ENCODE data around the gene SLC34A3. TPM values are rescaled to one million over a fixed set of nuclear protein-coding genes. Genes with fewer than 3 reads are reported as not detected.
"Not testable (repeated sequence)": the region's sequence is repeated elsewhere in the genome, so short reads cannot be mapped to it uniquely, and the experiment has no call there.

Gene SLC34A3
- total RNA-seq, 1 experiment from 2014 or later, result not detected

GRCh38 chr9:137236238-137236935, 5.7 kb downstream of the SLC34A3 start:
- peak overlapping the region; percentile 62 for H3K27ac ChIP-seq (ENCODE audit: low read depth, low read length, poor library complexity, severe bottlenecking)
- no peaks in the 10 kb centered on the region for H3K27me3 ChIP-seq (replicated peaks; ENCODE audit: insufficient read depth, low read depth, low read length, poor library complexity)
- no peaks in the 10 kb centered on the region for H3K9me3 ChIP-seq (ENCODE audit: low read depth, low read length, poor library complexity, severe bottlenecking)
- TF ChIP-seq CTCF (conservative IDR thresholded peaks at IDR 0.05; ENCODE audit: low read depth, low read length), result peak; percentile 99
- TF ChIP-seq EZH2 (IDR thresholded peaks at IDR 0.05; ENCODE audit: borderline replicate concordance, low read depth, low read length, poor library complexity, severe bottlenecking), result no peak
- H3K4me3 ChIP-seq (ENCODE audit: low read depth, low read length, poor library complexity, severe bottlenecking), result peak overlapping the region; percentile 16
- peaks cover 17% of the 10 kb centered on the region for H3K4me1 ChIP-seq (ENCODE audit: insufficient read depth, low read length, poor library complexity, severe bottlenecking)
- CTCF ChIA-PET, result interaction anchor here (0.5 to 1.1 kb wide), 27 partner anchors 9 to 446 kb away, joined by 3 to 22 read pairs (median 4); partner anchors contain the start of genes ANAPC2, MAN1B1, NELFB and NPDC1
- DNase-seq (ENCODE audit: low spot score), result peak; percentile 94
- BruUV-seq (replicated peaks), result no TSS peak
- intact Hi-C loops (cut with micrococcal nuclease; ENCODE audit: unreplicated experiment), result loop anchor here (5.0 kb wide), 1 partner anchor 189 kb away; the partner anchor contains the start of gene NPDC1
- POLR2A ChIA-PET (ENCODE audit: low non-redundant PET), result interaction anchor here (0.6 kb wide), 3 partner anchors 9 to 207 kb away, joined by 3 to 7 read pairs (median 7); no protein-coding TSS in a partner anchor
- no peaks in the 10 kb centered on the region for H3K36me3 ChIP-seq (ENCODE audit: insufficient read depth, low read length, poor library complexity, severe bottlenecking)

- no peaks in the 10 kb centered on the region for H3K27me3 ChIP-seq (replicated peaks; ENCODE audit: insufficient read depth, low read depth, low read length, poor library complexity)
- H3K9me3 ChIP-seq (ENCODE audit: low read depth, low read length, poor library complexity, severe bottlenecking), result no peaks in the 10 kb centered on the region
- TF ChIP-seq CTCF (conservative IDR thresholded peaks at IDR 0.05; ENCODE audit: low read depth, low read length), result no peak
- TF ChIP-seq EZH2 (IDR thresholded peaks at IDR 0.05; ENCODE audit: borderline replicate concordance, low read depth, low read length, poor library complexity, severe bottlenecking), result no peak
- H3K4me3 ChIP-seq (ENCODE audit: low read depth, low read length, poor library complexity, severe bottlenecking), result peak overlapping the region; percentile 16
- no TSS peak for BruUV-seq (replicated peaks)
- ChIA-PET POLR2A (ENCODE audit: low non-redundant PET) (interaction anchor here (0.6 kb wide), 3 partner anchors 8 to 207 kb away, joined by 3 to 7 read pairs (median 7); no protein-coding TSS in a partner anchor), CTCF (interaction anchor here (0.5 to 1.1 kb wide), 27 partner anchors 10 to 446 kb away, joined by 3 to 22 read pairs (median 4); partner anchors contain the start of genes ANAPC2, MAN1B1, NELFB and NPDC1)
- intact Hi-C loops (cut with micrococcal nuclease; ENCODE audit: unreplicated experiment), result loop anchor here (5.0 kb wide), 1 partner anchor 190 kb away; the partner anchor contains the start of gene NPDC1
- peak overlapping the region; percentile 62 for H3K27ac ChIP-seq (ENCODE audit: low read depth, low read length, poor library complexity, severe bottlenecking)
- peaks cover 4% of the 10 kb centered on the region for H3K36me3 ChIP-seq (ENCODE audit: insufficient read depth, low read length, poor library complexity, severe bottlenecking)
- H3K4me1 ChIP-seq (ENCODE audit: insufficient read depth, low read length, poor library complexity, severe bottlenecking), result peaks cover 17% of the 10 kb centered on the region
- no peak for DNase-seq (ENCODE audit: low spot score)
Measured at GRCh38 chr9:137236936-137237421, 6.3 kb downstream of the SLC34A3 start.

GRCh38 chr9:137237759-137238726, 7.3 kb downstream of the SLC34A3 start:
- TF ChIP-seq EZH2 (IDR thresholded peaks at IDR 0.05; ENCODE audit: borderline replicate concordance, low read depth, low read length, poor library complexity, severe bottlenecking) (no peak), CTCF (conservative IDR thresholded peaks at IDR 0.05; ENCODE audit: low read depth, low read length) (no peak)
- Histone ChIP-seq H3K4me1 (ENCODE audit: insufficient read depth, low read length, poor library complexity, severe bottlenecking) (peaks cover 27% of the 10 kb centered on the region), H3K4me3 (ENCODE audit: low read depth, low read length, poor library complexity, severe bottlenecking) (no peak overlapping the region), H3K36me3 (ENCODE audit: insufficient read depth, low read length, poor library complexity, severe bottlenecking) (peaks cover 15% of the 10 kb centered on the region), H3K9me3 (ENCODE audit: low read depth, low read length, poor library complexity, severe bottlenecking) (no peaks in the 10 kb centered on the region), H3K27ac (ENCODE audit: low read depth, low read length, poor library complexity, severe bottlenecking) (peak overlapping the region; percentile 62), H3K27me3 (replicated peaks; ENCODE audit: insufficient read depth, low read depth, low read length, poor library complexity) (no peaks in the 10 kb centered on the region)
- DNase-seq (ENCODE audit: low spot score), result no peak
- BruUV-seq (replicated peaks), result no TSS peak
- ChIA-PET CTCF (interaction anchor here (0.6 kb wide), 1 partner anchor 367 kb away, joined by 3 read pairs; no protein-coding TSS in a partner anchor), POLR2A (ENCODE audit: low non-redundant PET) (no interaction called here)
- intact Hi-C loops (cut with micrococcal nuclease; ENCODE audit: unreplicated experiment), result loop anchor here (5.0 kb wide), 1 partner anchor 191 kb away; the partner anchor contains the start of gene NPDC1

- H3K27me3 ChIP-seq (replicated peaks; ENCODE audit: insufficient read depth, low read depth, low read length, poor library complexity); H3K9me3 ChIP-seq (ENCODE audit: low read depth, low read length, poor library complexity, severe bottlenecking); DNase-seq (ENCODE audit: low spot score): not testable (repeated sequence)
- ChIA-PET POLR2A (ENCODE audit: low non-redundant PET) (interaction anchor here (1.2 kb wide), 1 partner anchor 12 kb away, joined by 3 read pairs; the partner anchor contains the start of gene RNF224), CTCF (interaction anchor here (0.6 kb wide), 1 partner anchor 211 kb away, joined by 5 read pairs; no protein-coding TSS in a partner anchor)
- TSS peak; percentile 65 for BruUV-seq (replicated peaks)
- Histone ChIP-seq H3K4me1 (ENCODE audit: insufficient read depth, low read length, poor library complexity, severe bottlenecking) (peaks cover 41% of the 10 kb centered on the region), H3K27ac (ENCODE audit: low read depth, low read length, poor library complexity, severe bottlenecking) (peak overlapping the region; percentile 98), H3K36me3 (ENCODE audit: insufficient read depth, low read length, poor library complexity, severe bottlenecking) (peaks cover 24% of the 10 kb centered on the region), H3K4me3 (ENCODE audit: low read depth, low read length, poor library complexity, severe bottlenecking) (peak overlapping the region; percentile 97)
- intact Hi-C loops (cut with micrococcal nuclease; ENCODE audit: unreplicated experiment), result loop anchor here (2.0 to 5.0 kb wide), 2 partner anchors 39 to 192 kb away; partner anchors contain the start of genes NPDC1 and TPRN
Measured at GRCh38 chr9:137239541-137240200, 9.0 kb downstream of the SLC34A3 start.

Measured in A673 (cell line).